HEK293 (cell line): ENCODE data around the gene OSTM1.

Experiments used
- CTCF ChIA-PET: fragments of 350-600 bp; formaldehyde crosslinking; extraction: SDS; loops from one replicate; lab custom pipeline; 2021; ENCODE audit warnings: antibody characterized with exemption; lab: Yijun Ruan, JAX
- POLR2A ChIA-PET: fragments of 300-600 bp; formaldehyde crosslinking; extraction: SDS; loops from one replicate; lab custom pipeline; 2020; ENCODE audit warnings: antibody characterized with exemption, inconsistent platforms; lab: Yijun Ruan, JAX
- H3K27ac ChIP-seq: fragments of 200-500 bp; sonication (Bioruptor generic); 2 replicates; pipeline ENCODE4 v1.5.1; 2014; ENCODE audit warnings: low read depth, low read length, control low read depth, inconsistent platforms; ENCODE audit errors: extremely low read depth
- H3K36me3 ChIP-seq, 2 experiments: fragments of 200-500 bp in 1 of 2; sonication (Bioruptor generic) in 1 of 2; 1 replicate in 1 of 2; 2 replicates in 1 of 2; pipeline ENCODE4 v1.5.1; 2014 to 2017; ENCODE audit warnings: inconsistent platforms in 2 of 2, low read length in 2 of 2; ENCODE audit not compliant: control insufficient read depth in 2 of 2, insufficient read depth in 1 of 2
- H3K4me1 ChIP-seq: fragments of 200-500 bp; sonication (Bioruptor generic); 2 replicates; pipeline ENCODE4 v1.5.1; 2014; ENCODE audit warnings: mild to moderate bottlenecking, low read length, inconsistent platforms; ENCODE audit not compliant: control insufficient read depth, insufficient read depth
- H3K4me3 ChIP-seq: 2 replicates; pipeline ENCODE4 v1.5.1; 2011; ENCODE audit warnings: low read depth, mild to moderate bottlenecking, control low read depth, low read length, moderate library complexity
- H3K9me3 ChIP-seq: fragments of 200-500 bp; sonication (Bioruptor generic); 2 replicates; pipeline ENCODE4 v1.5.1; 2014; ENCODE audit warnings: low read depth, low read length, inconsistent platforms; ENCODE audit not compliant: control insufficient read depth, insufficient read depth
- EGR2 ChIP-seq: fragments of 450-650 bp; formaldehyde crosslinking; IDR thresholded peaks from 2 replicates; pipeline ENCODE4 v1.5.1; 2016; ENCODE audit warnings: low read depth, missing biosample characterization, missing genetic modification characterization
- GLI2 ChIP-seq: fragments of 450-650 bp; formaldehyde crosslinking; IDR thresholded peaks from 2 replicates; pipeline ENCODE4; 2017; ENCODE audit warnings: missing biosample characterization, missing genetic modification characterization, low read depth, borderline replicate concordance
- OSR2 ChIP-seq: fragments of 450-650 bp; formaldehyde crosslinking; IDR thresholded peaks from 2 replicates; pipeline ENCODE4 v1.5.1; 2016; ENCODE audit warnings: missing biosample characterization, missing genetic modification characterization
- ZBTB8A ChIP-seq: fragments of 450-650 bp; formaldehyde crosslinking; IDR thresholded peaks from 2 replicates; pipeline ENCODE4 v1.5.1; 2016; ENCODE audit warnings: missing biosample characterization, missing genetic modification characterization
- ZNF114 ChIP-seq: fragments of 450-650 bp; formaldehyde crosslinking; IDR thresholded peaks from 2 replicates; pipeline ENCODE4 v1.5.0; 2017; ENCODE audit warnings: missing biosample characterization, missing genetic modification characterization
- ZNF24 ChIP-seq: fragments of 450-650 bp; formaldehyde crosslinking; IDR thresholded peaks from 2 replicates; pipeline ENCODE4 v1.5.1; 2016; ENCODE audit warnings: missing biosample characterization, missing genetic modification characterization
- ZNF510 ChIP-seq: fragments of 450-650 bp; formaldehyde crosslinking; IDR thresholded peaks from 2 replicates; pipeline ENCODE4 v1.5.1; 2018; ENCODE audit warnings: mild to moderate bottlenecking, missing genetic modification characterization, missing biosample characterization; ENCODE audit not compliant: insufficient replicate concordance
- ZNF571 ChIP-seq: fragments of 450-650 bp; formaldehyde crosslinking; IDR thresholded peaks from 2 replicates; pipeline ENCODE4 v1.5.0; 2017; ENCODE audit warnings: missing biosample characterization, missing genetic modification characterization
- ZNF623 ChIP-seq: fragments of 450-650 bp; formaldehyde crosslinking; IDR thresholded peaks from 2 replicates; pipeline ENCODE4 v1.5.1; 2016; ENCODE audit warnings: missing biosample characterization, missing genetic modification characterization
- ZNF629 ChIP-seq: fragments of 450-650 bp; formaldehyde crosslinking; IDR thresholded peaks from 2 replicates; pipeline ENCODE4 v1.5.1; 2017; ENCODE audit warnings: missing biosample characterization, missing genetic modification characterization
- ZNF660 ChIP-seq: fragments of 450-650 bp; IDR thresholded peaks from 2 replicates; pipeline ENCODE4 v1.5.1; 2018; ENCODE audit warnings: missing biosample characterization, mild to moderate bottlenecking, missing genetic modification characterization
- ZNF670 ChIP-seq: fragments of 450-650 bp; formaldehyde crosslinking; IDR thresholded peaks from 2 replicates; pipeline ENCODE4 v1.5.1; 2016; ENCODE audit warnings: missing biosample characterization, missing genetic modification characterization, low read depth
- ZSCAN23 ChIP-seq: fragments of 450-650 bp; formaldehyde crosslinking; IDR thresholded peaks from 2 replicates; pipeline ENCODE4 v1.5.1; 2016; ENCODE audit warnings: missing biosample characterization, missing genetic modification characterization
- TF ChIP-seq, protein P1 (sequence below): fragments of 450-650 bp; formaldehyde crosslinking; IDR thresholded peaks from 2 replicates; pipeline ENCODE4 v1.5.1; 2016; ENCODE audit warnings: missing biosample characterization, missing genetic modification characterization
- TF ChIP-seq, protein P2 (sequence below): fragments of 450-650 bp; formaldehyde crosslinking; IDR thresholded peaks from 2 replicates; pipeline ENCODE4 v1.5.1; 2017; ENCODE audit warnings: missing biosample characterization, missing genetic modification characterization
- TF ChIP-seq, protein P3 (sequence below): IDR thresholded peaks from 2 replicates; pipeline ENCODE4 v1.6.1; 2011; ENCODE audit warnings: mild to moderate bottlenecking, low read depth, low read length, borderline replicate concordance
- TF ChIP-seq, protein P4 (sequence below): fragments of 450-650 bp; formaldehyde crosslinking; IDR thresholded peaks from 2 replicates; pipeline ENCODE4 v1.5.1; 2017; ENCODE audit warnings: missing biosample characterization, missing genetic modification characterization
- TF ChIP-seq, protein P5 (sequence below): fragments of 450-650 bp; formaldehyde crosslinking; IDR thresholded peaks from 2 replicates; pipeline ENCODE4 v1.5.1; 2017; ENCODE audit warnings: missing biosample characterization, missing genetic modification characterization
- TF ChIP-seq, protein P6 (sequence below): fragments of 450-650 bp; formaldehyde crosslinking; conservative IDR thresholded peaks from 2 replicates; pipeline ENCODE4 v1.5.1; 2016; ENCODE audit warnings: low read depth, missing biosample characterization, missing genetic modification characterization

OSTM1 gene

DNA sequence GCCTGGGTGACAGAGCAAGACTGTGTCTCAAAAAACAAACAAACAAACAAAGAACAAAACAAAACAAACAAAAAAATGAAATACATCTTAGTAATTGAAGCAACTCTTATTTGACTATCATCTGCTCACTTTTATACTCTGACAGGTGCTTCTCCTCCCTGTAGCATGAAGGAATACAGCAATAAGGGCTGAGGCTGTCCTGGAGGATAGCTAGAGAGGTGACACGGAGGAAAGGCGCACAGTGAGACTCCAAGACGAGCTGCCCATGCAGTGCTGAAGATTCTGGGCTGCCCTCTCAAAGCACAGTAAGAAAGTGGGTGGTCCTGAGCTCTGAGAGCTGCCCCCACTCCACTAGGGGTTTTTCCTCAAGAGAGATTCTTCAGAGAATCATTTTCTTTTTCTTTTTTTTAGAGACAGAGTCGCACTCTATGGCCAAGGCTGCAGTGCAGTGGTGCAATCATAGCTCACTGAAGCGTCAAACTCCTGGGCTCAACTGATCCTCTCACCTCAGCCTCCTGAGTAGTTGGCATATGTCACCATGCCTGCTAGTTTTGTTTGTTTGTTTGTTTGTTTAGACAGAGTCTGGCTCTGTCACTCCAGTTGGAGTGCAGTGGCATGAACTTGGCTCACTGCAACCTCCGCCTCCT lies 50.0 kb downstream of the OSTM1 start:
- Histone ChIP-seq H3K27ac (no peak overlapping the region), H3K9me3 (no peaks in the 10 kb centered on the region), H3K4me1 (no peaks in the 10 kb centered on the region)
- CTCF ChIA-PET, result interaction anchor here (0.8 to 1.3 kb wide), 2 partner anchors 13 to 44 kb away, joined by 3 read pairs; no protein-coding TSS in a partner anchor
- TF ChIP-seq OSR2 (tag by site-specific recombination) (no peak), EGR2 (tag by site-specific recombination) (no peak), ZBTB8A (tag by site-specific recombination) (no peak), ZNF114 (tag by site-specific recombination) (no peak), ZNF629 (tag by site-specific recombination) (no peak), ZNF660 (no peak), ZNF510 (tag by site-specific recombination) (no peak), GLI2 (tag by site-specific recombination) (no peak), ZSCAN23 (tag by site-specific recombination) (no peak), ZNF571 (tag by site-specific recombination) (no peak), ZNF670 (tag by site-specific recombination) (no peak), ZNF623 (no peak), ZNF24 (tag by site-specific recombination) (no peak)
- TF ChIP-seq, protein P1, sequence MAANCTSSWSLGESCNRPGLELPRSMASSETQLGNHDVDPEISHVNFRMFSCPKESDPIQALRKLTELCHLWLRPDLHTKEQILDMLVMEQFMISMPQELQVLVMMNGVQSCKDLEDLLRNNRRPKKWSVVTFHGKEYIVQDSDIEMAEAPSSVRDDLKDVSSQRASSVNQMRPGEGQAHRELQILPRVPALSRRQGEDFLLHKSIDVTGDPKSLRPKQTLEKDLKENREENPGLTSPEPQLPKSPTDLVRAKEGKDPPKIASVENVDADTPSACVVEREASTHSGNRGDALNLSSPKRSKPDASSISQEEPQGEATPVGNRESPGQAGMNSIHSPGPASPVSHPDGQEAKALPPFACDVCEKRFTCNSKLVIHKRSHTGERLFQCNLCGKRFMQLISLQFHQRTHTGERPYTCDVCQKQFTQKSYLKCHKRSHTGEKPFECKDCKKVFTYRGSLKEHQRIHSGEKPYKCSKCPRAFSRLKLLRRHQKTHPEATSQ, result no peak
- TF ChIP-seq, protein P2, sequence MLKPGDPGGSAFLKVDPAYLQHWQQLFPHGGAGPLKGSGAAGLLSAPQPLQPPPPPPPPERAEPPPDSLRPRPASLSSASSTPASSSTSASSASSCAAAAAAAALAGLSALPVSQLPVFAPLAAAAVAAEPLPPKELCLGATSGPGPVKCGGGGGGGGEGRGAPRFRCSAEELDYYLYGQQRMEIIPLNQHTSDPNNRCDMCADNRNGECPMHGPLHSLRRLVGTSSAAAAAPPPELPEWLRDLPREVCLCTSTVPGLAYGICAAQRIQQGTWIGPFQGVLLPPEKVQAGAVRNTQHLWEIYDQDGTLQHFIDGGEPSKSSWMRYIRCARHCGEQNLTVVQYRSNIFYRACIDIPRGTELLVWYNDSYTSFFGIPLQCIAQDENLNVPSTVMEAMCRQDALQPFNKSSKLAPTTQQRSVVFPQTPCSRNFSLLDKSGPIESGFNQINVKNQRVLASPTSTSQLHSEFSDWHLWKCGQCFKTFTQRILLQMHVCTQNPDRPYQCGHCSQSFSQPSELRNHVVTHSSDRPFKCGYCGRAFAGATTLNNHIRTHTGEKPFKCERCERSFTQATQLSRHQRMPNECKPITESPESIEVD (tag by site-specific recombination), result no peak
- TF ChIP-seq, protein P3, sequence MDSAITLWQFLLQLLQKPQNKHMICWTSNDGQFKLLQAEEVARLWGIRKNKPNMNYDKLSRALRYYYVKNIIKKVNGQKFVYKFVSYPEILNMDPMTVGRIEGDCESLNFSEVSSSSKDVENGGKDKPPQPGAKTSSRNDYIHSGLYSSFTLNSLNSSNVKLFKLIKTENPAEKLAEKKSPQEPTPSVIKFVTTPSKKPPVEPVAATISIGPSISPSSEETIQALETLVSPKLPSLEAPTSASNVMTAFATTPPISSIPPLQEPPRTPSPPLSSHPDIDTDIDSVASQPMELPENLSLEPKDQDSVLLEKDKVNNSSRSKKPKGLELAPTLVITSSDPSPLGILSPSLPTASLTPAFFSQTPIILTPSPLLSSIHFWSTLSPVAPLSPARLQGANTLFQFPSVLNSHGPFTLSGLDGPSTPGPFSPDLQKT, result no peak
- TF ChIP-seq, protein P4, sequence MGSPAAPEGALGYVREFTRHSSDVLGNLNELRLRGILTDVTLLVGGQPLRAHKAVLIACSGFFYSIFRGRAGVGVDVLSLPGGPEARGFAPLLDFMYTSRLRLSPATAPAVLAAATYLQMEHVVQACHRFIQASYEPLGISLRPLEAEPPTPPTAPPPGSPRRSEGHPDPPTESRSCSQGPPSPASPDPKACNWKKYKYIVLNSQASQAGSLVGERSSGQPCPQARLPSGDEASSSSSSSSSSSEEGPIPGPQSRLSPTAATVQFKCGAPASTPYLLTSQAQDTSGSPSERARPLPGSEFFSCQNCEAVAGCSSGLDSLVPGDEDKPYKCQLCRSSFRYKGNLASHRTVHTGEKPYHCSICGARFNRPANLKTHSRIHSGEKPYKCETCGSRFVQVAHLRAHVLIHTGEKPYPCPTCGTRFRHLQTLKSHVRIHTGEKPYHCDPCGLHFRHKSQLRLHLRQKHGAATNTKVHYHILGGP, result no peak
- TF ChIP-seq, protein P5, sequence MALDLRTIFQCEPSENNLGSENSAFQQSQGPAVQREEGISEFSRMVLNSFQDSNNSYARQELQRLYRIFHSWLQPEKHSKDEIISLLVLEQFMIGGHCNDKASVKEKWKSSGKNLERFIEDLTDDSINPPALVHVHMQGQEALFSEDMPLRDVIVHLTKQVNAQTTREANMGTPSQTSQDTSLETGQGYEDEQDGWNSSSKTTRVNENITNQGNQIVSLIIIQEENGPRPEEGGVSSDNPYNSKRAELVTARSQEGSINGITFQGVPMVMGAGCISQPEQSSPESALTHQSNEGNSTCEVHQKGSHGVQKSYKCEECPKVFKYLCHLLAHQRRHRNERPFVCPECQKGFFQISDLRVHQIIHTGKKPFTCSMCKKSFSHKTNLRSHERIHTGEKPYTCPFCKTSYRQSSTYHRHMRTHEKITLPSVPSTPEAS (tag by site-specific recombination), result no peak
- TF ChIP-seq, protein P6, sequence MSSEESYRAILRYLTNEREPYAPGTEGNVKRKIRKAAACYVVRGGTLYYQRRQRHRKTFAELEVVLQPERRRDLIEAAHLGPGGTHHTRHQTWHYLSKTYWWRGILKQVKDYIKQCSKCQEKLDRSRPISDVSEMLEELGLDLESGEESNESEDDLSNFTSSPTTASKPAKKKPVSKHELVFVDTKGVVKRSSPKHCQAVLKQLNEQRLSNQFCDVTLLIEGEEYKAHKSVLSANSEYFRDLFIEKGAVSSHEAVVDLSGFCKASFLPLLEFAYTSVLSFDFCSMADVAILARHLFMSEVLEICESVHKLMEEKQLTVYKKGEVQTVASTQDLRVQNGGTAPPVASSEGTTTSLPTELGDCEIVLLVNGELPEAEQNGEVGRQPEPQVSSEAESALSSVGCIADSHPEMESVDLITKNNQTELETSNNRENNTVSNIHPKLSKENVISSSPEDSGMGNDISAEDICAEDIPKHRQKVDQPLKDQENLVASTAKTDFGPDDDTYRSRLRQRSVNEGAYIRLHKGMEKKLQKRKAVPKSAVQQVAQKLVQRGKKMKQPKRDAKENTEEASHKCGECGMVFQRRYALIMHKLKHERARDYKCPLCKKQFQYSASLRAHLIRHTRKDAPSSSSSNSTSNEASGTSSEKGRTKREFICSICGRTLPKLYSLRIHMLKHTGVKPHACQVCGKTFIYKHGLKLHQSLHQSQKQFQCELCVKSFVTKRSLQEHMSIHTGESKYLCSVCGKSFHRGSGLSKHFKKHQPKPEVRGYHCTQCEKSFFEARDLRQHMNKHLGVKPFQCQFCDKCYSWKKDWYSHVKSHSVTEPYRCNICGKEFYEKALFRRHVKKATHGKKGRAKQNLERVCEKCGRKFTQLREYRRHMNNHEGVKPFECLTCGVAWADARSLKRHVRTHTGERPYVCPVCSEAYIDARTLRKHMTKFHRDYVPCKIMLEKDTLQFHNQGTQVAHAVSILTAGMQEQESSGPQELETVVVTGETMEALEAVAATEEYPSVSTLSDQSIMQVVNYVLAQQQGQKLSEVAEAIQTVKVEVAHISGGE (tag by site-specific recombination), result no peak
- TF ChIP-seq, all 188 proteins: peak for 0
- Histone ChIP-seq H3K36me3 (no peaks in the 10 kb centered on the region), H3K4me3 (no peak overlapping the region)
- POLR2A ChIA-PET, result no interaction called here
